Measurements from ENCODE around the gene ALOX15. TPM values are rescaled to one million over a fixed set of nuclear protein-coding genes. Genes with fewer than 3 reads are reported as not detected.
"Not testable (repeated sequence)": the region's sequence is repeated elsewhere in the genome, so short reads cannot be mapped to it uniquely, and the experiment has no call there.

The ALOX15 gene
- total RNA-seq, 1 experiment from 2014 or later: not detected

GRCh38 chr17:4652997-4653396 lies 11.5 kb upstream of the ALOX15 start:
- DNase-seq (ENCODE audit: low read depth): no peak

GRCh38 chr17:4648741-4649140 lies 7.3 kb upstream of the ALOX15 start:
- no peak for DNase-seq (ENCODE audit: low read depth)

- DNase-seq (ENCODE audit: low read depth): no peak
Measured at GRCh38 chr17:4645642-4646041, 4.2 kb upstream of the ALOX15 start.

GRCh38 chr17:4643676-4644075 lies 2.2 kb upstream of the ALOX15 start:
- no peak for DNase-seq (ENCODE audit: low read depth)

GRCh38 chr17:4642286-4642685 lies 808 bp upstream of the ALOX15 start:
- DNase-seq (ENCODE audit: low read depth): no peak

- not testable (repeated sequence) for DNase-seq (ENCODE audit: low read depth)
Measured at GRCh38 chr17:4640569-4641188, 799 bp downstream of the ALOX15 start.

GRCh38 chr17:4639301-4640059 lies 2.0 kb downstream of the ALOX15 start:
- not testable (repeated sequence) for DNase-seq (ENCODE audit: low read depth)

- not testable (repeated sequence) for DNase-seq (ENCODE audit: low read depth)
Measured at GRCh38 chr17:4638766-4639165, 2.7 kb downstream of the ALOX15 start.

GRCh38 chr17:4636474-4637100 lies 4.9 kb downstream of the ALOX15 start:
- no peak for DNase-seq (ENCODE audit: low read depth)

- no peak for DNase-seq (ENCODE audit: low read depth)
Measured at GRCh38 chr17:4635823-4636375, 5.6 kb downstream of the ALOX15 start.

- DNase-seq (ENCODE audit: low read depth): no peak
Measured at GRCh38 chr17:4634976-4635375, 6.5 kb downstream of the ALOX15 start.

- no peak for DNase-seq (ENCODE audit: low read depth)
Measured at GRCh38 chr17:4633643-4634042, 7.8 kb downstream of the ALOX15 start.

GRCh38 chr17:4632581-4632920 lies 8.9 kb downstream of the ALOX15 start:
- DNase-seq (ENCODE audit: low read depth): no peak

GRCh38 chr17:4631836-4632580 lies 9.5 kb downstream of the ALOX15 start:
- no peak for DNase-seq (ENCODE audit: low read depth)

- DNase-seq (ENCODE audit: low read depth): no peak
Measured at GRCh38 chr17:4631431-4631830, 10.0 kb downstream of the ALOX15 start.

- DNase-seq (ENCODE audit: low read depth): no peak
Measured at GRCh38 chr17:4626734-4627256, 14.7 kb downstream of the ALOX15 start.

- no peak for DNase-seq (ENCODE audit: low read depth)
Measured at GRCh38 chr17:4625181-4625617, 16.3 kb downstream of the ALOX15 start.

- DNase-seq (ENCODE audit: low read depth): not testable (repeated sequence)
Measured at GRCh38 chr17:4624451-4624911, 17.0 kb downstream of the ALOX15 start.

GRCh38 chr17:4623249-4623648 lies 18.2 kb downstream of the ALOX15 start:
- DNase-seq (ENCODE audit: low read depth): no peak

GRCh38 chr17:4622375-4622774 lies 19.1 kb downstream of the ALOX15 start:
- no peak for DNase-seq (ENCODE audit: low read depth)

- DNase-seq (ENCODE audit: low read depth): no peak
Measured at GRCh38 chr17:4620531-4621101, 20.9 kb downstream of the ALOX15 start.

Measured in RPMI7951 (cell line).